PC-3 (cell line): ENCODE results near the gene TTC7B. TPM values are rescaled to one million over a fixed set of nuclear protein-coding genes. Genes with fewer than 3 reads are reported as not detected.

Experiments
- ATAC-seq: fragments of 200-7000 bp; cut with Tn5 transposase; 2 replicates; pipeline ENCODE4 v1.9.1; 2020; ENCODE audit warnings: mild to moderate bottlenecking, moderate library complexity
- BruUV-seq: library from RNA; stranded (reverse); fragments of 400-500 nt; replicated peaks from 2 replicates; lab custom pipeline; 2021; lab: Mats Ljungman, UMichigan
- CTCF ChIA-PET: fragments of 300-600 bp; sonication (Branson Sonifier 250); formaldehyde crosslinking; loops from one replicate; lab custom pipeline; 2022; ENCODE audit warnings: antibody characterized with exemption; lab: Charles Lee
- POLR2A ChIA-PET: fragments of 300-600 bp; sonication (Branson Sonifier 250); formaldehyde crosslinking; loops from one replicate; lab custom pipeline; 2022; ENCODE audit warnings: antibody characterized with exemption; ENCODE audit not compliant: unreplicated experiment; lab: Charles Lee
- DNase-seq: peaks from one replicate; pipeline ENCODE4 v3.0.0-alpha.2; 2015
- H2AFZ ChIP-seq: fragments of 300-600 bp; sonication (generic); 2 replicates; pipeline ENCODE4 v1.6.0; 2016; ENCODE audit warnings: antibody characterized with exemption, low read length
- H3F3A ChIP-seq: fragments of 300-600 bp; sonication (generic); one replicate; pipeline ENCODE4 v1.6.0; 2017; ENCODE audit warnings: antibody characterized with exemption, low read length, control low read depth, mild to moderate bottlenecking; ENCODE audit not compliant: unreplicated experiment
- H3K27ac ChIP-seq: fragments of 300-600 bp; sonication (generic); 2 replicates; pipeline ENCODE4 v1.5.1; 2016; ENCODE audit warnings: mild to moderate bottlenecking, low read length
- H3K27me3 ChIP-seq: fragments of 300-600 bp; sonication (generic); 2 replicates; pipeline ENCODE4 v1.6.1; 2016; ENCODE audit warnings: low read length, mixed read lengths
- H3K36me3 ChIP-seq: fragments of 300-600 bp; sonication (generic); 2 replicates; pipeline ENCODE4 v1.6.1; 2016; ENCODE audit warnings: low read depth, mixed run types, low read length, mixed read lengths
- H3K4me1 ChIP-seq: fragments of 300-600 bp; sonication (generic); 2 replicates; pipeline ENCODE4 v1.5.1; 2016; ENCODE audit warnings: low read length; ENCODE audit not compliant: insufficient read depth
- H3K4me2 ChIP-seq: fragments of 300-600 bp; sonication (generic); 2 replicates; pipeline ENCODE4 v1.6.0; 2016; ENCODE audit warnings: low read length
- H3K4me3 ChIP-seq: fragments of 300-600 bp; sonication (generic); 2 replicates; pipeline ENCODE4 v1.5.1; 2016; ENCODE audit warnings: mild to moderate bottlenecking, low read length, mixed read lengths
- H3K79me2 ChIP-seq: fragments of 300-600 bp; sonication (generic); 2 replicates; pipeline ENCODE4 v1.6.1; 2017; ENCODE audit warnings: low read length, mixed read lengths
- H3K9ac ChIP-seq: fragments of 300-600 bp; sonication (generic); 2 replicates; pipeline ENCODE4 v1.6.0; 2016; ENCODE audit warnings: mild to moderate bottlenecking, low read length
- H3K9me2 ChIP-seq: fragments of 300-600 bp; sonication (generic); replicated peaks from 2 replicates; pipeline ENCODE4 v1.6.1; 2016; ENCODE audit warnings: mixed run types, low read length, mixed read lengths
- H3K9me3 ChIP-seq: fragments of 300-600 bp; sonication (generic); 2 replicates; pipeline ENCODE4 v1.6.1; 2016; ENCODE audit warnings: low read length, mixed read lengths
- H4K20me1 ChIP-seq: fragments of 300-600 bp; sonication (generic); 2 replicates; pipeline ENCODE4 v1.6.1; 2016; ENCODE audit warnings: low read length, mixed read lengths
- EZH2 ChIP-seq: fragments of 300-600 bp; sonication (generic); IDR thresholded peaks from one replicate; pipeline ENCODE4 v1.6.1; 2017; ENCODE audit warnings: antibody characterized with exemption, mild to moderate bottlenecking, low read length; ENCODE audit not compliant: unreplicated experiment
- EZH2phosphoT487 ChIP-seq: fragments of 300-600 bp; sonication (generic); IDR thresholded peaks from 2 replicates; pipeline ENCODE4 v1.6.1; 2018; ENCODE audit warnings: mild to moderate bottlenecking, antibody characterized with exemption, low read length, borderline replicate concordance
- intact Hi-C: fragments of 100-400 bp; cut with micrococcal nuclease; formaldehyde crosslinking; loops from 2 replicates; pipeline ENCODE4 v1.9.0; 2023
- total RNA-seq: library from RNA; depleted of rRNA; stranded (reverse); fragments of >200 nt; gene quantifications from 2 replicates; pipeline ENCODE4 v1.2.3, GENCODE V29; 2014
- TF ChIP-seq, protein P1 (sequence below): fragments of 300-600 bp; sonication (generic); conservative IDR thresholded peaks from 2 replicates; pipeline ENCODE4 v1.5.1; 2017; ENCODE audit warnings: antibody characterized with exemption, low read depth, mild to moderate bottlenecking, low read length

TTC7B gene
- total RNA-seq, 1 experiment from 2014 or later, result 45.6 TPM

DNA sequence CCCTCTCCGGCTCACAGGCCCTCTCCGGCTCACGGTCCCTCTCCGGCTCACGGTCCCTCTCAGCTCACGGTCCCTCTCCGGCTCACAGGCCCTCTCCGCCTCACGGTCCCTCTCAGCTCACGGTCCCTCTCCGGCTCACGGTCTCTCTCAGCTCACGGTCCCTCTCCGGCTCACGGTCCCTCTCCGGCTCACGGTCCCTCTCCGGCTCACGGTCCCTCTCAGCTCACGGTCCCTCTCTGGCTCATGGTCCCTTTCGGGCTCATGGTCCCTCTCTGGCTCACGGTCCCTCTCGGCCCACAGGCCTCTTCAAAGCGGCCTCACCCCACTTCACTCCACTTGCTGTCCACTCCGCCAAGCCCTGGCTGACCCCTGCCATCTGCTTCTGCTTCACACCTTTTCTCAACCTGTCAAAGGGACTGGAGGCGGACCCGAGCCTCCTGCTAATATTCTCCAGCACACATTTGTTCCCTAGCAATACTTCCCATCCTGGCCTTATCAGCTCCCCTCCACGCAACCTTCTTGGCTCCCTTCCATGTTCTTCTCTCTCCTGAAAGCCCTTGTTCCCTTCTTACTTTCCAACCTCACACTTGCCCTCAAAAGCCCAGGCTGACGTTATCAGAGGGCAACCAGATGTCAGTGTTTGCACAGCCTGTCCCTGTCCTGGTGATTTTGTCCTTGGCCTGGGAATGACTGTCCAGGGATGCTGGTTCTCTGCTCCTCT, 242.7 kb downstream of the TTC7B start:
- intact Hi-C loops, result no loop called here

DNA sequence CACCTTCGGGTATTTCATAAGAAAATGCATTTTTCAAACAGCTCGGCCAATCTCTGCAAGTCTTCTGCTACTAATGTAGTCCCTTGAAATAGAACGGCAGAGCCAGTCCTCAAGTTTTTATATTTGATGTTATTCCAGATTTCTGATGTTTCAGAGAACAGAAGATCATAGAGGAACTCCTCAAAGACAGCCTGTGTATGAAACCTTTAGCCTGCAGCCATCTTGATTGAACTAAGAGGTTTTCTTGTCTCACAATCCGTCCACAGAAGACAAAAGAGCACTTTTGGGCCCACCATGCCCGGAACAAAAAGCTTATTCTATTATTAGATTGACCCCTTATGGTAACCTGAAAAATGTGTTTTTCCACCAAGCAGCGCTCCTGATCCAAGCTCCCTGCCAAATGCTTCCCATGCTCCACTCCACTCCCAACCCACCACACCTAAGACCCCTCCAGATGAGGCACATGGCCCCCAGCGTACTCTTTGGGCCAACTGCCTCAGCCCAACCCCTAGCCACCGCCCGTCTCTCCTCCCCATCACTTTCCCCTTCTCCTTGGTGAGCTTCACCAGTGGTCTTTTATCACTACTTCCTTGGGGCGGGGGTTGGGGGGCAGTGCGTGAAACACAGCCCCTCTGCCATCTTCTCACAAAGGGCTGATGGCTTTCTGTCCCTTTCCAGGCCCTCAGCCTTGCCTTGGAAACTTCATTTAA, 243.6 kb downstream of the TTC7B start:
- DNase-seq, result no peak
- no TSS peak for BruUV-seq
- no peaks in the 10 kb centered on the region for H3K36me3 ChIP-seq
- no peaks in the 10 kb centered on the region for H3K4me1 ChIP-seq
- no peaks in the 10 kb centered on the region for H3K9me2 ChIP-seq
- no peak for ATAC-seq
- no peak overlapping the region for H3K4me3 ChIP-seq
- H4K20me1 ChIP-seq, result no peaks in the 10 kb centered on the region
- no peak overlapping the region for H2AFZ ChIP-seq
- H3F3A ChIP-seq, result no peaks in the 10 kb centered on the region
- ChIA-PET POLR2A (no interaction called here), CTCF (no interaction called here)
- no peaks in the 10 kb centered on the region for H3K9me3 ChIP-seq
- no peak overlapping the region for H3K27ac ChIP-seq
- H3K4me2 ChIP-seq, result no peak overlapping the region
- H3K9ac ChIP-seq, result no peak overlapping the region
- H3K27me3 ChIP-seq, result no peaks in the 10 kb centered on the region
- intact Hi-C loops, result no loop called here
- TF ChIP-seq EZH2, result no peak
- no peak for TF ChIP-seq EZH2phosphoT487
- TF ChIP-seq, protein P1, sequence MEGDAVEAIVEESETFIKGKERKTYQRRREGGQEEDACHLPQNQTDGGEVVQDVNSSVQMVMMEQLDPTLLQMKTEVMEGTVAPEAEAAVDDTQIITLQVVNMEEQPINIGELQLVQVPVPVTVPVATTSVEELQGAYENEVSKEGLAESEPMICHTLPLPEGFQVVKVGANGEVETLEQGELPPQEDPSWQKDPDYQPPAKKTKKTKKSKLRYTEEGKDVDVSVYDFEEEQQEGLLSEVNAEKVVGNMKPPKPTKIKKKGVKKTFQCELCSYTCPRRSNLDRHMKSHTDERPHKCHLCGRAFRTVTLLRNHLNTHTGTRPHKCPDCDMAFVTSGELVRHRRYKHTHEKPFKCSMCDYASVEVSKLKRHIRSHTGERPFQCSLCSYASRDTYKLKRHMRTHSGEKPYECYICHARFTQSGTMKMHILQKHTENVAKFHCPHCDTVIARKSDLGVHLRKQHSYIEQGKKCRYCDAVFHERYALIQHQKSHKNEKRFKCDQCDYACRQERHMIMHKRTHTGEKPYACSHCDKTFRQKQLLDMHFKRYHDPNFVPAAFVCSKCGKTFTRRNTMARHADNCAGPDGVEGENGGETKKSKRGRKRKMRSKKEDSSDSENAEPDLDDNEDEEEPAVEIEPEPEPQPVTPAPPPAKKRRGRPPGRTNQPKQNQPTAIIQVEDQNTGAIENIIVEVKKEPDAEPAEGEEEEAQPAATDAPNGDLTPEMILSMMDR, result no peak
- H3K79me2 ChIP-seq, result no peaks in the 10 kb centered on the region

More for the DNA sequence above, 242.7 kb downstream of the TTC7B start:
- no TSS peak for BruUV-seq
- Histone ChIP-seq H2AFZ (no peak overlapping the region), H3F3A (no peaks in the 10 kb centered on the region), H3K4me1 (no peaks in the 10 kb centered on the region), H4K20me1 (no peaks in the 10 kb centered on the region), H3K9me3 (no peaks in the 10 kb centered on the region), H3K4me2 (no peak overlapping the region), H3K79me2 (no peaks in the 10 kb centered on the region), H3K4me3 (no peak overlapping the region), H3K9ac (no peak overlapping the region), H3K36me3 (no peaks in the 10 kb centered on the region), H3K27ac (no peak overlapping the region), H3K27me3 (no peaks in the 10 kb centered on the region), H3K9me2 (no peaks in the 10 kb centered on the region)
- no peak for TF ChIP-seq EZH2
- CTCF ChIA-PET, result interaction anchor here (0.7 kb wide), 1 partner anchor 22 kb away, joined by 3 read pairs; no protein-coding TSS in a partner anchor
- no peak for ATAC-seq
- DNase-seq, result no peak
- POLR2A ChIA-PET, result no interaction called here

DNA sequence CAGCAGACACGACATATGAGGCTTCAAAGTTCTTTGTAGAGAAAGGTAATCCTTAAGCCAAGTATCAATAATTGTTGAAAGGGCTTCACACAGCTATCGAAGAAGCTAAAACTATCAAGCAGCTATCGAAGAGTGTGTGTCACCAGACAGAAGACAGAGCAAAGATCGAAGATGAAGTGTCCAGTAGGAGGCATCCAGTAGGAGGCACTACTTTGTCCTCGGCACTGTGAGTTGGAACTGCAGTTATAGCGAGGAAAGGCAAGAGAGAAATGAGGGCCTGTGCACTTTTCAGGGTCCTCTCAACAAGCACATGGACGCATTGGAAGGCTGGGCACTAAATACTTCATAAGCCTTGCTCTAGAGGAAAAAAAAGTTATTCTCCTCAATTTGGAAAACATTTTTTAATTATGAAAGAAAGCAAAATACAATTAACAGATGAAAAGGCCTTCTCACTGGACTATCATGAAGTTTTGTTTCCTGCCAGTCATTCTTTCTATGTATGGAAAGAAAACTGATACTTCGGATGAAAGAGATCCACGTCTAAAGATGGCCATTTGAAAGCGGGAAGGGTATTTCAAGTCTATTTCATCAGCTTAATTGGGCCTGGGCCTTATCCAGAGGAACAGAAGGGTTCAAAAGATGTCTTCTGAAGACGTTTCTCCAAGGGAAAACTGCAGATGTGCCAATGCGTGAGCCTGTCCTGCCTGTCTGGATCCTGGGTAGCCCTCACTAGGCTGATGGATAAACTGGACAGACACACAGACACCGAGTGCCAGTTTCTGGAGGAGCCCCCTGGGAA, 244.9 kb downstream of the TTC7B start:
- ATAC-seq (no peak), DNase-seq (no peak)
- no peak overlapping the region for H2AFZ ChIP-seq
- H3K9me3 ChIP-seq, result no peaks in the 10 kb centered on the region
- no peaks in the 10 kb centered on the region for H3K9me2 ChIP-seq
- H3F3A ChIP-seq, result no peaks in the 10 kb centered on the region
- H4K20me1 ChIP-seq, result no peaks in the 10 kb centered on the region
- ChIA-PET POLR2A (no interaction called here), CTCF (interaction anchor here (0.6 kb wide), 1 partner anchor 127 kb away, joined by 3 read pairs; no protein-coding TSS in a partner anchor)
- H3K27me3 ChIP-seq, result no peaks in the 10 kb centered on the region
- intact Hi-C loops, result no loop called here
- H3K79me2 ChIP-seq, result no peaks in the 10 kb centered on the region
- H3K36me3 ChIP-seq, result no peaks in the 10 kb centered on the region
- no TSS peak for BruUV-seq
- H3K4me2 ChIP-seq, result no peak overlapping the region
- no peaks in the 10 kb centered on the region for H3K4me1 ChIP-seq
- H3K4me3 ChIP-seq, result no peak overlapping the region
- no peak overlapping the region for H3K9ac ChIP-seq
- TF ChIP-seq EZH2phosphoT487 (no peak), EZH2 (no peak)
- TF ChIP-seq, protein P1, result 0 out of 2 replicates have a peak, but pooled peaks have one; percentile 25
- H3K27ac ChIP-seq, result no peak overlapping the region
